ENCODE data around the gene MARK1. TPM values are rescaled to one million over a fixed set of nuclear protein-coding genes. Genes with fewer than 3 reads are reported as not detected.

MARK1 gene
- total RNA-seq, 1 experiment from 2014 or later = 17.8 TPM

DNA sequence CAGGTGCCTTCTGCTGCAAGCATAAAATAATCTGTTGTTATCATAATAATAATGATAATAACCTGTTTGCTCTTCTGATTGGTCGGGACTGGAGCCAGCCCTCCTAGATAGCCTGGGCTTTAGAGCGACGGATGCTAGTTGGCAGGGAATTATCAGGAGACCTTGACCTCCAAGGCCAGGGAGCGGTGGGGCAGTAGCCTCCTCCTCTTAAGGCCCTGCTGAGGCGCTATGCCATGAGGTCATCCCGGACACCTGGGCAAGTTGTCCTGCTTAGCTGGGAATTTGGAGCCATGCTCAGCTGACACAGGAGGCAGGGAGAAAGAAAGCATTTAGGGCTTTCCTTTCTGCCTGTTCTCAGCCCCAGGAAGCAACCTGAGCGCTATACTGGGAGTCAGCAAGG, 177.8 kb downstream of the MARK1 start:
- Histone ChIP-seq H3K9me3 (ENCODE audit: control insufficient read depth, low read depth, low read length) (no peaks in the 10 kb centered on the region), H2BK20ac (ENCODE audit: low read depth, low read length, poor library complexity, severe bottlenecking) (no peak overlapping the region), H4K91ac (ENCODE audit: insufficient read length, low read depth, low read length) (no peak overlapping the region), H3K79me2 (ENCODE audit: insufficient read depth, low read length) (no peaks in the 10 kb centered on the region), H3K4me1 (ENCODE audit: insufficient read depth, low read length) (no peaks in the 10 kb centered on the region), H4K20me1 (ENCODE audit: control insufficient read depth, insufficient read depth, insufficient read length) (no peaks in the 10 kb centered on the region), H2BK120ac (ENCODE audit: low read depth, low read length, poor library complexity, severe bottlenecking) (no peak overlapping the region), H3K56ac (ENCODE audit: insufficient read length, low read depth, low read length) (no peak overlapping the region), H3K27ac (ENCODE audit: insufficient read length, low read depth, low read length) (no peak overlapping the region), H2AK5ac (ENCODE audit: insufficient read length, low read length) (no peak overlapping the region), H3K23me2 (ENCODE audit: insufficient read length, low read depth, low read length, poor library complexity, severe bottlenecking) (no peaks in the 10 kb centered on the region), H3K4me2 (ENCODE audit: insufficient read depth, insufficient read length, low read length) (no peak overlapping the region), H3K23ac (ENCODE audit: insufficient read length, low read depth, low read length) (no peak overlapping the region), H4K8ac (replicated peaks; ENCODE audit: insufficient read length, low read depth, low read length) (no peak overlapping the region), H3K9ac (ENCODE audit: extremely low read depth, insufficient read length, low read length) (no peak overlapping the region), H3K27me3 (ENCODE audit: insufficient read depth, low read length) (no peaks in the 10 kb centered on the region), H3K4ac (ENCODE audit: low read depth, low read length) (no peak overlapping the region), H2BK15ac (ENCODE audit: low read depth, low read length) (no peak overlapping the region), H4K5ac (ENCODE audit: insufficient read length, low read depth, low read length) (no peak overlapping the region), H3K14ac (ENCODE audit: insufficient read depth, low read length) (no peak overlapping the region), H2BK12ac (ENCODE audit: insufficient read length, low read depth, low read length) (no peak overlapping the region), H3K79me1 (ENCODE audit: insufficient read depth, low read depth, low read length, poor library complexity, severe bottlenecking) (no peaks in the 10 kb centered on the region), H2AFZ (ENCODE audit: low read length) (no peak overlapping the region), H3K18ac (ENCODE audit: insufficient read length, low read depth, low read length) (no peak overlapping the region), H3T11ph (ENCODE audit: low read length) (no peak overlapping the region), H2BK5ac (ENCODE audit: insufficient read length, low read length) (no peak overlapping the region)
- no CpG with 5 or more reads among the region's 7 CpGs for WGBS (ENCODE audit: extremely low coverage, insufficient read length, low lambda C conversion rate)
- Mint-ChIP-seq H3K4me1 (peaks cover 27 to 32% of the 10 kb centered on the region in 2 experiments), H3K4me3 (no peak overlapping the region), H3K27me3 (ENCODE audit: low read depth) (peaks cover 2% of the 10 kb centered on the region), H3K36me3 (ENCODE audit: insufficient read depth in 1 of 3, low read depth in 3 of 3) (no peaks in the 10 kb centered on the region), H3K9me3 (no peaks in the 10 kb centered on the region), H3K27ac (no peak overlapping the region)
- DNase-seq = no peak
- TF ChIP-seq, protein P1, sequence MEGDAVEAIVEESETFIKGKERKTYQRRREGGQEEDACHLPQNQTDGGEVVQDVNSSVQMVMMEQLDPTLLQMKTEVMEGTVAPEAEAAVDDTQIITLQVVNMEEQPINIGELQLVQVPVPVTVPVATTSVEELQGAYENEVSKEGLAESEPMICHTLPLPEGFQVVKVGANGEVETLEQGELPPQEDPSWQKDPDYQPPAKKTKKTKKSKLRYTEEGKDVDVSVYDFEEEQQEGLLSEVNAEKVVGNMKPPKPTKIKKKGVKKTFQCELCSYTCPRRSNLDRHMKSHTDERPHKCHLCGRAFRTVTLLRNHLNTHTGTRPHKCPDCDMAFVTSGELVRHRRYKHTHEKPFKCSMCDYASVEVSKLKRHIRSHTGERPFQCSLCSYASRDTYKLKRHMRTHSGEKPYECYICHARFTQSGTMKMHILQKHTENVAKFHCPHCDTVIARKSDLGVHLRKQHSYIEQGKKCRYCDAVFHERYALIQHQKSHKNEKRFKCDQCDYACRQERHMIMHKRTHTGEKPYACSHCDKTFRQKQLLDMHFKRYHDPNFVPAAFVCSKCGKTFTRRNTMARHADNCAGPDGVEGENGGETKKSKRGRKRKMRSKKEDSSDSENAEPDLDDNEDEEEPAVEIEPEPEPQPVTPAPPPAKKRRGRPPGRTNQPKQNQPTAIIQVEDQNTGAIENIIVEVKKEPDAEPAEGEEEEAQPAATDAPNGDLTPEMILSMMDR (conservative IDR thresholded peaks at IDR 0.05) = no peak
